Stimulated activated CD4-positive, alpha-beta T cell treated with anti-CD3 and anti-CD28 coated beads, Interleukin-12 subunit alpha, Interleukin-12 subunit beta, amount 100 ng/mL, for 4 hours (primary cell): ENCODE measurements around the gene PXDC1.
"Not testable (repeated sequence)": the region's sequence is repeated elsewhere in the genome, so short reads cannot be mapped to it uniquely, and the experiment has no call there.

Source experiments
- DNase-seq: peaks from one replicate; pipeline ENCODE4 v3.0.0-alpha.2; 2020

The PXDC1 gene

GRCh38 chr6:3762359-3762758 lies 10.8 kb upstream of the PXDC1 start:
- DNase-seq: no peak

- DNase-seq: no peak
Observed at GRCh38 chr6:3761989-3762270, 10.4 kb upstream of the PXDC1 start.

DNA sequence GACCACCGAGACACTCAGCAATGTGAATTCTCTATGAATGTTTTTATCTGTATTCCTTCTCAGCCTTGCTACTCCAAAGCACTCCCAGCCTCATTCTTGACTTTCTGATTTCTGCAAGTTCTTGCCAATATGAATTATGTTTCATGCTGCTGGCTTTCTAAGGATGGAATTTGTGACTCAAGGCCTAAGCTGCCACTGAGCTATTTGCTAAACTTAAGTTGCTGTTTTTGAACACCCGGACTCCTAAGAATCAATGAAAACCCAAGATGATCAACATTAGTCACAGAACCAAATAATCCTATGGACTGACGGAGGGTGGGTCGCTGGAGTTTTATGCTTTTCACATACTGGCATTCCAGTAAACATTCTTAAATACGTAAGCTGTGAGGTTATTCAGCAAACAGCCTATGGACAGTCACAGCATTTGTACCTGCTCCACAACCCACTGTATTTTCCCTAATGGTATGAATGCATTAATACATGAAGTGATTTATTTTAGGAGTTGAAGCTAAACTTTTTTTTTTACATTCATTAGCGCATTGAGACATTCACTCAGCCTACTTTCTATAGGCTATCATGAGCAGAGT lies 8.2 kb upstream of the PXDC1 start:
- no peak for DNase-seq

DNA sequence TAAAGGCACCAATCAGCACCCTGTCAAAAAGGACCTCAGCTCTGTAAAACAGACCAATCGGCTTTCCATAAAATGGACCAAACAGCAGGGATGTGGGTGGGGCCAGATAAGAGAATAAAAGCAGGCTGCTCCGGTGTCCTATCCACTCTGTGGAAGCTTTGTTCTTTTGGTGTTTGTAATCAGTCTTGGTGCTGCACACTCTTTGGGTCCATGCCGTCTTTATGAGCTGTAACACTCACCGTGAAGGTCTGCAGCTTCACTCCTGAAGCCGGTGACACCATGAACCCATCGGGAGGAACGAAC lies 7.3 kb upstream of the PXDC1 start:
- no peak for DNase-seq

GRCh38 chr6:3757998-3758841 lies 6.7 kb upstream of the PXDC1 start:
- not testable (repeated sequence) for DNase-seq

DNA sequence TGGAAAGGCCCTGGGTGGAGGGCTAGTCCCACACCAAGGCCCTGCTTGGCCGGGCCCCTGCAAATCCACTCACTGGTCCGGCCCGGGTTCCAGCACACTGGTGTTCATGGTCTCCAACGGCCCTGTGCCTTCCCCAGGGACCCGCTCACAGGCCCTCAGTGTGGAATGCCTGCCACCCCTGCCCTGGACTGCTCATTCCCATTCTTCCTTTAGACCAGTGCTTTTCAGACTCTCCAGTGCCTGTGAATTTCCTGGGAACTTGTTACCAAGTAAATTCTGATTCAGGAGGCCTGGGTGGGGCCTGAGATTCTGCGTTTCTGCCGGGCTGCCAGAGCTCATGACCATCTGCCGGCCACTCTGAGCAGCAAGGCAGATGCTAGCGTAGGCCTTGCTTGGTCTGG lies 5.7 kb upstream of the PXDC1 start:
- no peak for DNase-seq

DNA sequence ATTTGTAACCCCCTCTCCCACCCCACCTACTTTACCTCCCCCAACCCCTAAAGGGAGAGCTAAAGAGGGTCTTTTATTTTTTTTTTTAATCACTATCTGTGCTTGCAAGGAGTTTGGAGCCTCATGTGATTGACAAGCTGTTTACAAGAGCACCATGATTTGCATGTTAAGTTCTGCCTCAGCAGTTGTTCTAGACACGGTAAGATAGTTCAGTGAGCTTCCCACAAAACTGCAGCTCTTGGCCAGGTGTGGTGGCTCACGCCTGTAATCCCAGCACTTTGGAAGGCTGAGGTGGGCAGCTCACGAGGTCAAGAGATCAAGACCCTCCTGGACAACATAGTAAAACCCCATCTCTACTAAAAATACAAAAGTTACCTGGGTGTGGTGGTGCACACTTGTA lies 5.0 kb upstream of the PXDC1 start:
- DNase-seq: no peak

DNA sequence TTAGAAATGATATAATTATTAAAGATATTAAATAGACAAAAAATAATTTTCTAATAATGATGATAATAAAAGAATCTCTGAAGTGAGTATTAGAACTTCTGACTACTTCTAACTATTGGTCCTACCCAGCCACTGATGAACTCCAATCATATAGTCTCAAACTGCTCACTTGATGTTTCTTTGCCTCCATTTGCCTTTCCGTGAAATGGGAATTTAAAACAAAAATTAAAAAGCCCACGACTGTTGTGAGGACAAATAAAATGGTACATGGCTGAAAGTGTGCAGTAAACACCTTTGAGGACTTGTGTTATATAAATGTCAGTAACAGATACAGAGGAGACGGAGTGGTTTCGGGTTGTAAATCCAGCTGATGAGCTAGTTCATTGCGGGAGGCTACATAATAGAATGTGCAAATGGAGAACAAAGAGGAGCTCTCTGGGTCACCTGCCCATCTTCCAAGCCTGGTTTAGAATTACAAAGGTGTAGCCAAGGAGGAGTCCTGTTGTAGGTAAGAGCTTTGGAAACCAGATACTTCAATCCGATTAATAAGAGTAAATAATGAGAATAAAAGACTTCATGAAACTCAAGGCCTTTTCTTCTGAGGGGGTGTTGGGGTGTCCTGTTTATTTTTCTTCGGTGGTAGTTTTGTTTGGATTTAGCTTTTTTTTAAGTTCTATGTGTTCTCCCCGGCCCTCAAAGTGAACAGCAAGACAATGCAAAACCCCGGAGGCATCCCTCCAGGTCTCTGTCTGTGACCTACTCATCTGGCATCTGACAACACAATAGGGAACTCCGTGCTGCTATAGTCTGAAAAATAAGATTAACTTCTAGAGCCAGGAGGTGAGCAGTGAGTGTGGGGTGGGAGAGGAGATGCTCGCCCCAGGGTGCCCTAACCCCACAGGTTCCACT lies 4.4 kb upstream of the PXDC1 start:
- DNase-seq: no peak

GRCh38 chr6:3754776-3755175 lies 3.3 kb upstream of the PXDC1 start:
- DNase-seq: no peak

- DNase-seq: not testable (repeated sequence)
Observed at GRCh38 chr6:3754032-3754725, 2.7 kb upstream of the PXDC1 start.

DNA sequence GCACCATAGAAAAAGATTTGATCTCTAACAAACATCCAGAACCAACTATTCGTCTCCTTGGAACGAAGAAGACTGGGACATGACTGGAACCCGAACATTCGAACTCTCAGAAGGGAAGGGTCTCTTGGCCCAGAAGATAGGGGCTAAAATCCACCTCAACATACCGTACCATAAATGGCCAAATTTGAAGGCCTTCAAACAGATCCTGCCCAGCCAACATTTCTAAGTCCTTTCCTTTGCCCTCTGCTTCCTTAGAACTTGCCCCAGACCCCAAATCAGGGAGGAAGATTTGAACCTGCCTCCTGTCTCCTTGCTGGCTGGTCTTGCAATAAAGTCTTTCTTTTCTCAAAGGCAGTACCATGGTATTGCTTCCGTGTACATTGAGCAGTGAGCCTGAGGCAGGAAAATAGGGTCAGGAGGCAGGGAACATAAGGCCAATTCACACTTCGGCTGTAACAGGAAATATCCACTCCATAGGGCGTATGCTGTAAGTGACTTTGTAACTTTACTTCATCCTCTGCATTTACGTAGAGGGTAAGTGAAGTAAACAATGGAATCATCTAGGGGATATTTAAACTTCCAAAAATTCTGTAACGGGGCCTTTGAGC lies 1.8 kb upstream of the PXDC1 start:
- DNase-seq: no peak

DNA sequence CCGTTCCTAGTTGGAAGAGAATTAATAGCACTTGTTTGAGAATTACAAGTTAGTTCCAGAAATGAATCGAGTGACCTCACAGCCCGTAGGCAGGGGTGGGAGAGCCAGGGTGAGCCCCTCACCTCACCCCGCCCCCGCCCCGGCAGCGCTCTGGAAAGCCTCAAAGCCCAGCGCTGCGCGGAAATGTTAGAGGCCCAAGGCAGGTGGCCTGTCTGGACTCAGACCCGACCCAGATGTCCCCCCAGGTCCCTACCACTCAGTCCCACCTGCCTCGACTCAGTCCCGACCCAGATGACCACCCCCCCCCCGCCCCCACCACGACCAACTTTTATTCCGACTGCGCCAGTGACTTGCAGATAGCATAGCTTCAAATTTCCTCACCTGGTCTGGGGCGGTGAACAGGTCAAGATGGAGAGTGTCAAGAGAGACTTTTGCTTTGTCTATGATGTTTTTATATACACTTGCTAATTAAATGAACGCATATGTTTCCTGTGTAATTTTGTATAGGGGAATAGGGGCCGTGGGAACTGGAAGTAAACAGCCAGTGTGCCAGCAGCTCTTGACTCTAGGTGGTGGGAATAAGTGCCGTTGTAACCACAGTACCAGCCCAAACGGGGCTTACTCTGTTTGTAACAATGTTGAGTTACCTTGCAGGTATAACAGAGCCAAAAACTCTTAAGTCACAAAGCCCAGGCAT lies 1.2 kb upstream of the PXDC1 start:
- no peak for DNase-seq

GRCh38 chr6:3751730-3752530 lies 417 bp upstream of the PXDC1 start:
- DNase-seq: peak; percentile 64

DNA sequence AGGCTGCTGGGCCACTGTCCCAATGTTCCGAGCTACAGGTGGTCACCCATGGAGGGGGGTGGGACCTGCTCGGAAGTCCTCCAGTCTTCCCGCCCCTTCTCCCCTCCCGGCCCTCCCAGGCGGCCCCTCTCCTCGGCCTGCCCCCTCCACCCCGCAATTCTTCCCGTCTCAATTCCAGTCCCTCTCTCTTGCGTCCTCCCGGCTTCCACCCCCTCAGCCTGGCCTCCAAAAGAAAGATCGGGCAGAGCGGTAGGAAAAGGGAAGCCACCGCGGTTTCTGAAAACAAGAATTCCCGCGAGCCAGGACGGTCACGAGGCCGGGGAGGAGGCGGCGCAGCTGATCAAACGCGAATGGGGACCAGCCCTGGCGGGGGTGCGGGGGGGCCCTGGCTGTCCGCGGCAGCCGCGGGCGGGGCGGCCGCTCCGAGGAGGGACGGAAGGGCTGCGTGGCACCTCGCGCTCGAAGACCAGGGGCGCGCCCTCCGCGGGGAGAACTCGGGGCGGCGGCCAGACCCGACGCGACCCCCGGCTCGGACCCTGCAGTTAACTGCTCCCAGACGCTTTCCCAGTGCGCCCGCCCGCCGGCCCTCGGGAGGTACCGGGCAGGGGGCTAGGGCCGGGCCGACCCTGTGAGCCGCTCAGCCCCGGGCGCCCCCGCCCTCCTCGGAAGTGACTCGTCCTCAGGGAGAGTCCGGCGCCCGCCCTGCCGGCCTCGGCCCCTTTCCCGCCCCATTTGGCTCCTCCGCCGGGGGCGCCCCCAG lies 1.0 kb downstream of the PXDC1 start:
- DNase-seq: peak; percentile 7

DNA sequence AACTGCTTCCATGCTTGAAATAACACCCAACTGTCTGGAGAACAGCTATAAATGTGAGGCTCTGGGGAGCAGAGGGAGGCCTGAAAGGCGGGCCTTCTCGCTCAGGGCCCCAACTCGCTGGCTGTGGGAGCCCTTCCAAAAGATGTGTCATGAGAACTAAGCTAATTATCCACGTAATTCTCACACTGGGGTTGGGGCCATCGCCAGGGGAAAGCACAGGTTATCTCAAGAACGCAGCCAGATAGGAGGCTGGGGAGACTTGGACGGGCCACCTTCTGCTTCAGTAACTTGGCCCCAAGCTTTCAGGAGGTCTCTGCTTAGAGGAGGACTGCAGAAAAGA lies 1.6 kb downstream of the PXDC1 start:
- DNase-seq: no peak

GRCh38 chr6:3749067-3749841 lies 2.3 kb downstream of the PXDC1 start:
- DNase-seq: no peak

DNA sequence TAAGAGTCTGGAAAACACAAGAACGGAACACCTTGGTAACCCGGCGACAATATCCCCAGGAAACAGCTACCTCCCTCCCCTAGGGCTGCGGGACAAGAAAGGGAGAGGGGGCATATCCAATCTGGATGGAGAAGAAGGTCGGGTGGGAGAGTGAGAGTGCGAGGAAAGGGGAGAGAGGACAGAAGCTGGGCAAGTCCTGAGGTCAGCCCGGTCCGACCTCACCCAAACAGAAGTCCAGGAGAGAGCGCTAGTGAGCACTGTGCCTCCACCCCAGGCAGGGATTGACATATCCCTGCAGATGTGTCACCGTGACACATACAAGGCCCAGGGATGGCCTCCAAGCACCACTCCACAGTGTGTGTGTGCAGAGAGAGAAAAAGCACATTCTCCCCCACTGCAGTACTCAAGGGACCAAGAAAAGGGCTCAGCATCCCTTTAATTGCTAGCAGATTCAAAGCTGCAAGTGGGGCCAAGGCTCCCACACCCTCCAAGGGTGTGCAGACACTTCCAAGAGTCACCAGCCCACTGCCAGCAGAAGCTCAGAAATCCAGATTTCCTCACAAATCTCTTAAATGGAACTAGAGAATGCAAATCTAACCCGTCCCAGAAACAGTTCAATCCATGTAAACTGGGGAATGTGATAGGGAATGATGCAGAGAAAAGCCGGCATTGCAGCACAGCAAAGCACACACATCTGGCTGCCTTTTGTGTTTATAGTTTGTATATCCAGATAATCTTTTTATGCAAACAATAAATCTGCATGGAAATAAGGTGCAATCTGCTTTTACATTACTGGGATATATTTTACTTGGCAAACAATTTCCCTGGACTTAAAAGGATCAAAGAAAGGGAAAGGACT lies 3.1 kb downstream of the PXDC1 start:
- DNase-seq: peak; percentile 26

DNA sequence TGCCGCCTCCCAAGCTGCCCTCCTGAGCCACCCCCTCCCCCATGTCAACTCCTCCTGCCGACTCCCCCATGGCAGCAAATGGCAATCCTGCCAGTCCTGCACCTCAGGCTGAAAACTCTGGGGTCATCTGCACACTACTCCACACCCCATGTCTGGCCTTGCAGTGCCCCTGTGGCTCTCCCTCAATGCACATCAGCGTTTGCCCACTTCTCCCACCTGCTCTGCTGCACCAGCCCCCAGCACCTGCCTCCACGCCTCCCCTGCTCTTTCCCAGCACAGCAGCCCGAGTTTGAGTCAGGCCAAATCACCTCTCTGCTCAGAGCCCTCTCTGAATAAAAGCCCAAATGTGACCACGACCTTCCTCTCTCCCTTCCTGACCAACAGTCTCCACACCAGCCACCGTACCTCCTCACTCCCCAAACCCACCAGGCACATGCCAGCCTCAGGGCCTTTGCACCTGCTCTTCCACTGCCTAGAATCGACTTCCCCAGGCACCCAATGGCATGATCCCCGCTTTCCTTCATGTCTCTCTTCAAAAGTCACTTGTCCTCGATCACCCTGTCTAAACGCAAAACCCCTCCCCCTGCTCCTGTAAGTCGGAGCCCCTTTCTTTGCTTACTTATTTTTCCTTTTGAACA lies 4.3 kb downstream of the PXDC1 start:
- no peak for DNase-seq

- no peak for DNase-seq
Observed at GRCh38 chr6:3746696-3747095, 4.8 kb downstream of the PXDC1 start.
